ENCODE results near the gene BLOC1S5. TPM values are rescaled to one million over a fixed set of nuclear protein-coding genes. Genes with fewer than 3 reads are reported as not detected.

The BLOC1S5 gene
- total and polyA plus RNA-seq, 2 of the 13 experiments (the other 11 are each of a cell fraction or from before 2014, with no cell fraction given): 10.5 to 41.5 TPM

DNA sequence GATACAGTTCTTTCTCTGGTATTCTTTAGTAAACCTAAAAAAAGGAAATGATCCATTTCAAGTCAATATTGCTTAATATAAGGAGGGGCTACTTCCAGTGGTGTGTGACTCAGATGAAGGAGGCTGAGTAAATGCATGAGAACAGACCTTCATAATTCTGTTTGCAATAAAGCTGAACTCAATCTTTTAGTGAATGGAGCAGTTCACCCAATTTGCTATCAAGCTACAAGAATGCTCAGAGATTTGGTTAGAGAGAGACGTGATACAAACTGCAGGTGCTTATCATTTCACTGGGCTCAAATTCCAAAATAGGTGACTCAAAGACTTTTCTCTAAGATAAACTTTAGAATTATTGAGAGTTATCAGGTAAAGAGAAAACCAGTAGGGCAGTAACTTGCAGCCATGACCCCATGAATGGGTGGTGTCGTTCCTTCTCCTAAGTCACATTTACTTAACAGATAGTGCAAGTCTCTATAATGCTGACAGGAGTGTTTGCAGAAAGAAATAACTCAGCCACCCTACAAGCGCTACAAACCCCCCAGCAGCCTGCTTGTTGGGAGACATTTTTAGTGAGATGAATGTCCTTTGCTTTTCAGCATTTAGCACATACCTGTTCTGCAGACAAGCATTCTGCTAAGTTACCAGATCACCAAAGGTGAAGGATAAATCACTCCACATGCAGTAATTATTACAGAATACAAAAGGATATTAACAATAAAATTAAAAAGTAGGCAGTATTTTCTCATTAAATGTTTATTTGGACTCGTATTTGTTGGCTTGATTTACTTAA lies 16.4 kb upstream of the BLOC1S5 start (continued):
- TF ChIP-seq, protein P1, sequence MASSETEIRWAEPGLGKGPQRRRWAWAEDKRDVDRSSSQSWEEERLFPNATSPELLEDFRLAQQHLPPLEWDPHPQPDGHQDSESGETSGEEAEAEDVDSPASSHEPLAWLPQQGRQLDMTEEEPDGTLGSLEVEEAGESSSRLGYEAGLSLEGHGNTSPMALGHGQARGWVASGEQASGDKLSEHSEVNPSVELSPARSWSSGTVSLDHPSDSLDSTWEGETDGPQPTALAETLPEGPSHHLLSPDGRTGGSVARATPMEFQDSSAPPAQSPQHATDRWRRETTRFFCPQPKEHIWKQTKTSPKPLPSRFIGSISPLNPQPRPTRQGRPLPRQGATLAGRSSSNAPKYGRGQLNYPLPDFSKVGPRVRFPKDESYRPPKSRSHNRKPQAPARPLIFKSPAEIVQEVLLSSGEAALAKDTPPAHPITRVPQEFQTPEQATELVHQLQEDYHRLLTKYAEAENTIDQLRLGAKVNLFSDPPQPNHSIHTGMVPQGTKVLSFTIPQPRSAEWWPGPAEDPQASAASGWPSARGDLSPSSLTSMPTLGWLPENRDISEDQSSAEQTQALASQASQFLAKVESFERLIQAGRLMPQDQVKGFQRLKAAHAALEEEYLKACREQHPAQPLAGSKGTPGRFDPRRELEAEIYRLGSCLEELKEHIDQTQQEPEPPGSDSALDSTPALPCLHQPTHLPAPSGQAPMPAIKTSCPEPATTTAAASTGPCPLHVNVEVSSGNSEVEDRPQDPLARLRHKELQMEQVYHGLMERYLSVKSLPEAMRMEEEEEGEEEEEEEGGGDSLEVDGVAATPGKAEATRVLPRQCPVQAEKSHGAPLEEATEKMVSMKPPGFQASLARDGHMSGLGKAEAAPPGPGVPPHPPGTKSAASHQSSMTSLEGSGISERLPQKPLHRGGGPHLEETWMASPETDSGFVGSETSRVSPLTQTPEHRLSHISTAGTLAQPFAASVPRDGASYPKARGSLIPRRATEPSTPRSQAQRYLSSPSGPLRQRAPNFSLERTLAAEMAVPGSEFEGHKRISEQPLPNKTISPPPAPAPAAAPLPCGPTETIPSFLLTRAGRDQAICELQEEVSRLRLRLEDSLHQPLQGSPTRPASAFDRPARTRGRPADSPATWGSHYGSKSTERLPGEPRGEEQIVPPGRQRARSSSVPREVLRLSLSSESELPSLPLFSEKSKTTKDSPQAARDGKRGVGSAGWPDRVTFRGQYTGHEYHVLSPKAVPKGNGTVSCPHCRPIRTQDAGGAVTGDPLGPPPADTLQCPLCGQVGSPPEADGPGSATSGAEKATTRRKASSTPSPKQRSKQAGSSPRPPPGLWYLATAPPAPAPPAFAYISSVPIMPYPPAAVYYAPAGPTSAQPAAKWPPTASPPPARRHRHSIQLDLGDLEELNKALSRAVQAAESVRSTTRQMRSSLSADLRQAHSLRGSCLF (CRISPR knock-in tag; IDR thresholded peaks at IDR 0.05; ENCODE audit: borderline replicate concordance): no peak
- TF ChIP-seq ZKSCAN8 (CRISPR knock-in tag; IDR thresholded peaks at IDR 0.05; ENCODE audit: borderline replicate concordance) (peak; percentile 39; the same call in 1 of the 2 replicates), SNAPC4 (CRISPR knock-in tag; IDR thresholded peaks at IDR 0.05) (no peak), MTA3 (CRISPR knock-in tag; IDR thresholded peaks at IDR 0.05) (no peak), SP140L (CRISPR knock-in tag; IDR thresholded peaks at IDR 0.05; ENCODE audit: borderline replicate concordance) (no peak), ZBTB2 (CRISPR knock-in tag; IDR thresholded peaks at IDR 0.05; ENCODE audit: low read depth) (no peak), NCOA2 (CRISPR knock-in tag; IDR thresholded peaks at IDR 0.05) (peak; percentile 19; the same call in 1 of the 2 replicates), ZNF691 (CRISPR knock-in tag; IDR thresholded peaks at IDR 0.05; ENCODE audit: borderline replicate concordance, low read depth) (no peak), SP2 (CRISPR knock-in tag; IDR thresholded peaks at IDR 0.05) (no peak), ATAD3A (CRISPR knock-in tag; IDR thresholded peaks at IDR 0.05) (no peak), GATAD1 (CRISPR knock-in tag; IDR thresholded peaks at IDR 0.05) (no peak), MED1 (CRISPR knock-in tag; IDR thresholded peaks at IDR 0.05) (no peak), ZNF207 (IDR thresholded peaks at IDR 0.05; ENCODE audit: borderline replicate concordance) (no peak)
- TF ChIP-seq, protein P2, sequence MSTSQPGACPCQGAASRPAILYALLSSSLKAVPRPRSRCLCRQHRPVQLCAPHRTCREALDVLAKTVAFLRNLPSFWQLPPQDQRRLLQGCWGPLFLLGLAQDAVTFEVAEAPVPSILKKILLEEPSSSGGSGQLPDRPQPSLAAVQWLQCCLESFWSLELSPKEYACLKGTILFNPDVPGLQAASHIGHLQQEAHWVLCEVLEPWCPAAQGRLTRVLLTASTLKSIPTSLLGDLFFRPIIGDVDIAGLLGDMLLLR (CRISPR knock-in tag; IDR thresholded peaks at IDR 0.05): no peak
